Dedifferentiated amniotic fluid mesenchymal stem cell (primary cell): ENCODE results near the gene ZCCHC7.
"Not testable (repeated sequence)": the region's sequence is repeated elsewhere in the genome, so short reads cannot be mapped to it uniquely, and the experiment has no call there.

Experiments used
- DNase-seq: peaks from one replicate; pipeline ENCODE4 v3.0.0-alpha.2; 2016; ENCODE audit errors: extremely low spot score

Gene ZCCHC7

GRCh38 chr9:37120843-37121335, 515 bp downstream of the ZCCHC7 start:
- peak; percentile 25 for DNase-seq

- DNase-seq, result no peak
These were observed 1.5 kb downstream of the ZCCHC7 start for GRCh38 chr9:37121881-37122280.

- DNase-seq, result no peak
These were observed 5.9 kb downstream of the ZCCHC7 start for GRCh38 chr9:37126214-37126788.

GRCh38 chr9:37127018-37127417, 6.6 kb downstream of the ZCCHC7 start:
- DNase-seq, result no peak

GRCh38 chr9:37128051-37128450, 7.7 kb downstream of the ZCCHC7 start:
- no peak for DNase-seq

- DNase-seq, result no peak
These were observed 13.8 kb downstream of the ZCCHC7 start for GRCh38 chr9:37134166-37134565.

- no peak for DNase-seq
These were observed 20.6 kb downstream of the ZCCHC7 start for GRCh38 chr9:37141015-37141414.

GRCh38 chr9:37144762-37145161, 24.4 kb downstream of the ZCCHC7 start:
- no peak for DNase-seq

- DNase-seq, result no peak
These were observed 26.0 kb downstream of the ZCCHC7 start for GRCh38 chr9:37146410-37146809.

- DNase-seq, result no peak
These were observed 27.8 kb downstream of the ZCCHC7 start for GRCh38 chr9:37148181-37148580.

- no peak for DNase-seq
These were observed 29.4 kb downstream of the ZCCHC7 start for GRCh38 chr9:37149666-37150308.

- no peak for DNase-seq
These were observed 30.0 kb downstream of the ZCCHC7 start for GRCh38 chr9:37150415-37150814.

- no peak for DNase-seq
These were observed 31.4 kb downstream of the ZCCHC7 start for GRCh38 chr9:37151812-37152211.

- DNase-seq, result no peak
These were observed 32.0 kb downstream of the ZCCHC7 start for GRCh38 chr9:37152365-37152764.

- DNase-seq, result no peak
These were observed 35.2 kb downstream of the ZCCHC7 start for GRCh38 chr9:37155601-37156000.

GRCh38 chr9:37156205-37156604, 35.8 kb downstream of the ZCCHC7 start:
- DNase-seq, result no peak

- DNase-seq, result no peak
These were observed 36.5 kb downstream of the ZCCHC7 start for GRCh38 chr9:37156781-37157356.

GRCh38 chr9:37157726-37158377, 37.5 kb downstream of the ZCCHC7 start:
- no peak for DNase-seq

- DNase-seq, result no peak
These were observed 42.9 kb downstream of the ZCCHC7 start for GRCh38 chr9:37163299-37163698.

GRCh38 chr9:37164335-37164734, 44.0 kb downstream of the ZCCHC7 start:
- DNase-seq, result not testable (repeated sequence)

GRCh38 chr9:37165644-37166043, 45.3 kb downstream of the ZCCHC7 start:
- DNase-seq, result no peak

GRCh38 chr9:37167456-37168047, 47.2 kb downstream of the ZCCHC7 start:
- no peak for DNase-seq
